Osteocyte (in vitro differentiated cells): ENCODE results near the gene SETD1A. TPM values are rescaled to one million over a fixed set of nuclear protein-coding genes. Genes with fewer than 3 reads are reported as not detected.

Source experiments
- DNase-seq: peaks from one replicate; pipeline ENCODE4 v3.0.0; 2021; ENCODE audit warnings: mixed read lengths; ENCODE audit not compliant: unreplicated experiment; ENCODE audit errors: extremely low spot score
- H3K27ac Mint-ChIP-seq: one replicate; pipeline ENCODE4 v1.8.0; 2021; ENCODE audit warnings: mild to moderate bottlenecking, mixed read lengths; ENCODE audit not compliant: unreplicated experiment
- H3K27me3 Mint-ChIP-seq: one replicate; pipeline ENCODE4 v1.8.0; 2021; ENCODE audit warnings: mixed read lengths; ENCODE audit not compliant: unreplicated experiment
- H3K36me3 Mint-ChIP-seq: one replicate; pipeline ENCODE4 v1.8.0; 2021; ENCODE audit warnings: mixed read lengths; ENCODE audit not compliant: unreplicated experiment
- H3K4me1 Mint-ChIP-seq: one replicate; pipeline ENCODE4 v1.8.0; 2021; ENCODE audit warnings: mixed read lengths; ENCODE audit not compliant: unreplicated experiment
- H3K4me3 Mint-ChIP-seq: one replicate; pipeline ENCODE4 v1.8.0; 2021; ENCODE audit warnings: mild to moderate bottlenecking, moderate library complexity, mixed read lengths; ENCODE audit not compliant: unreplicated experiment
- H3K9me3 Mint-ChIP-seq: one replicate; pipeline ENCODE4 v1.8.0; 2021; ENCODE audit warnings: mixed read lengths; ENCODE audit not compliant: unreplicated experiment
- CTCF ChIP-seq: fragments of 200-600 bp; sonication (generic); IDR thresholded peaks from 2 replicates; pipeline ENCODE4 v1.5.0; 2021; ENCODE audit warnings: antibody characterized with exemption, mild to moderate bottlenecking, moderate library complexity
- total RNA-seq: library from RNA; stranded (reverse); gene quantifications from 2 replicates; pipeline ENCODE4 v1.2.1, GENCODE V29; 2021

Gene SETD1A
- total RNA-seq, 1 donor from 2014 or later, result 20.1 TPM

- TF ChIP-seq CTCF, result no peak
- Mint-ChIP-seq H3K4me3 (no peak overlapping the region), H3K36me3 (peaks cover 18% of the 10 kb centered on the region), H3K27ac (no peak overlapping the region), H3K4me1 (peaks cover 13% of the 10 kb centered on the region), H3K27me3 (no peaks in the 10 kb centered on the region), H3K9me3 (no peaks in the 10 kb centered on the region)
- no peak for DNase-seq
Observed at GRCh38 chr16:30983289-30983889, 25.8 kb downstream of the SETD1A start.

- H3K27me3 Mint-ChIP-seq, result no peaks in the 10 kb centered on the region
- no peak for DNase-seq
- TF ChIP-seq CTCF, result no peak
- H3K9me3 Mint-ChIP-seq, result no peaks in the 10 kb centered on the region
- no peak overlapping the region for H3K4me3 Mint-ChIP-seq
- H3K36me3 Mint-ChIP-seq, result peaks cover 12% of the 10 kb centered on the region
- no peak overlapping the region for H3K27ac Mint-ChIP-seq
- H3K4me1 Mint-ChIP-seq, result peaks cover 13% of the 10 kb centered on the region
Observed at GRCh38 chr16:30983898-30984610, 26.5 kb downstream of the SETD1A start.

DNA sequence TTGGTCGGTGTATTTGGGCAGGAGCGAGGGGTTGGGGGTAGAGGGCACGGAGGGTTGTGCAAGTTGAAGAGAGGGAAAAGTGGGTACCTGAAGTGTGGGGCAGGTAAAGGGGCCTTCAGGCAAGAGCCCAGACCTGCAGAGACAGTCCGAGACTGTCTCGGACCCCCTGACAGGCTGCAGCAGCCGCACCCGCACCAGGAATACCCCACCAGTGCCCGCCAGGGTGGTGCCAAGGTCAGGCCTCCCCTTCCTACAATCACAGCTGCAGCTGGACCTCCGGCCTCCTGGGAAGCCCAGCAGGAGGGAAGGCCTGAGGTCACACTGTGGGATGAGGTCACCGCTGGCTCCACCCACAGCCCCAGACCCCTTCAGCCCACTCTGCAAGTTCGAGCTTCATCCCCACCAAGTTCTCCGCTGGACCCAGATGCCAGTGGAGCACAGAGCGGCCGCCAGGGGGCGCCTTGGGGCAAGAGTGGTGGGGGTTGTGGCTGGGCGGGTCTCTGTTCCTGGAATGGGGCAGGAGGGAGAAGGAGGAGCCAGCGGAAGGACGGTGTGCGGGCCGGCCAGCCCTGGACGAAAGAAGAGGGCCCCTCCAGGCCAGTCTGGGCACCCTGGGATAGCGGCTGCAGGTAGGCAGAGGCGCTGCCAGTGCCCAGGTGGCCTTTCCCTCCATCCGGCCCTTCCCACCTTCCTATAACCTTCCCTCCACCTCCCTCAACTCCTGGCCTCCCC lies 27.3 kb downstream of the SETD1A start, which contains the start of gene HSD3B7:
Gene HSD3B7, plus strand, starts transcription at position 539 of the 732 bp plus-strand sequence. CDS start 452 bp downstream, outside the sequence.
- H3K9me3 Mint-ChIP-seq, result no peaks in the 10 kb centered on the region
- H3K36me3 Mint-ChIP-seq, result peaks cover 12% of the 10 kb centered on the region
- peak within 1 kb of the TSS; percentile 50 for H3K27ac Mint-ChIP-seq
- no peaks in the 10 kb centered on the region for H3K27me3 Mint-ChIP-seq
- peak; percentile 97 for DNase-seq
- H3K4me1 Mint-ChIP-seq, result peaks cover 13% of the 10 kb centered on the region
- TF ChIP-seq CTCF, result peak; percentile 96
- H3K4me3 Mint-ChIP-seq, result peak within 1 kb of the TSS; percentile 63

DNA sequence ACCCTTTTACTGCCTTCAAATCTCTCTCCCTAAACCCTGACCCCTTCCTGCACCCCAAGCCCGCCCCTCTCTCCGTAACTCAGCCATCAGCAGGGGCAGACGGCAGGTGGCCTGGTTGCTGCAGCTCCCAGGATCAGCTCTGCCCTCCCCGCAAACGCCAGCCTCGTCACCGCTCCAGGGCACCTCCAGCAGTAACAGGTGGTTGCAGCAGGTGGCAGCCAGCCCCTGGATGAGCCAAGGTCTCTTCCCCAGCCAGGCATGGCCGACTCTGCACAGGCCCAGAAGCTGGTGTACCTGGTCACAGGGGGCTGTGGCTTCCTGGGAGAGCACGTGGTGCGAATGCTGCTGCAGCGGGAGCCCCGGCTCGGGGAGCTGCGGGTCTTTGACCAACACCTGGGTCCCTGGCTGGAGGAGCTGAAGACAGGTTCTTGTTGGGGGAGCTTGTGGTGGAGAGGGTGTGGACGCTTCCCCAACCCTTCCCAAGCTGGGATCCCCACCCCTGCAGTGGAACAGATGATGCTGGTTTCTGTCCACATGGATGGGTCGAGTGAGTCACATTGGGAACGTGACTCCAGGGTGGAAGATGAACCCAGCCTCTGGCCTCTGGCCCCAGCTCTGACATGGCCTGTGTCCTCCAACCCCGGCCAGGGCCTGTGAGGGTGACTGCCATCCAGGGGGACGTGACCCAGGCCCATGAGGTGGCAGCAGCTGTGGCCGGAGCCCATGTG lies 28.0 kb downstream of the SETD1A start:
- Mint-ChIP-seq H3K9me3 (no peaks in the 10 kb centered on the region), H3K27ac (peak overlapping the region; percentile 50), H3K36me3 (peaks cover 9% of the 10 kb centered on the region), H3K27me3 (no peaks in the 10 kb centered on the region), H3K4me1 (peaks cover 13% of the 10 kb centered on the region), H3K4me3 (peak overlapping the region; percentile 63)
- TF ChIP-seq CTCF, result no peak
- no peak for DNase-seq
